ENCODE measurements around the gene MAML2. TPM values are rescaled to one million over a fixed set of nuclear protein-coding genes. Genes with fewer than 3 reads are reported as not detected.

Gene MAML2
- total and polyA plus RNA-seq, 2 of the 13 experiments (the other 11 are each of a cell fraction or from before 2014, with no cell fraction given), result 2.3 to 25.9 TPM

GRCh38 chr11:96241331-96241841, 101.6 kb downstream of the MAML2 start (continued):
- TF ChIP-seq TARDBP (CRISPR knock-in tag; IDR thresholded peaks at IDR 0.05), result peak; percentile 57; the same call in 1 of the 2 replicates
- TF ChIP-seq ZKSCAN8 (CRISPR knock-in tag; IDR thresholded peaks at IDR 0.05; ENCODE audit: borderline replicate concordance), result 0 out of 2 replicates have a peak, but pooled peaks have one; percentile 21
- TF ChIP-seq HNF4A (CRISPR knock-in tag; IDR thresholded peaks at IDR 0.05), result peak; percentile 62
- no peak for TF ChIP-seq FOXM1 (CRISPR knock-in tag; IDR thresholded peaks at IDR 0.05)
- peak; percentile 87 for TF ChIP-seq FOXP1 (IDR thresholded peaks at IDR 0.05)
- TF ChIP-seq FOXP1 (CRISPR knock-in tag; IDR thresholded peaks at IDR 0.05), result peak; percentile 94
- TF ChIP-seq PITX1 (CRISPR knock-in tag; IDR thresholded peaks at IDR 0.05), result peak; percentile 75
- TF ChIP-seq ZBTB38 (CRISPR knock-in tag; IDR thresholded peaks at IDR 0.05), result peak; percentile 48; the same call in 1 of the 2 replicates
- no peak for TF ChIP-seq TERF1 (CRISPR knock-in tag; IDR thresholded peaks at IDR 0.05)
- no peak for TF ChIP-seq ZNF784 (CRISPR knock-in tag; IDR thresholded peaks at IDR 0.05; ENCODE audit: borderline replicate concordance)
- no peak for TF ChIP-seq LRRFIP1 (CRISPR knock-in tag; conservative IDR thresholded peaks at IDR 0.05)
- TF ChIP-seq ZFY (CRISPR knock-in tag; IDR thresholded peaks at IDR 0.05), result peak; percentile 29; the same call in 1 of the 2 replicates
- TF ChIP-seq TBX3 (IDR thresholded peaks at IDR 0.05; ENCODE audit: borderline replicate concordance), result peak; percentile 59; the same call in 1 of the 2 replicates
- TF ChIP-seq HDAC2 (CRISPR knock-in tag; IDR thresholded peaks at IDR 0.05), result peak; percentile 78
- peak; percentile 88 for TF ChIP-seq PHF21A (CRISPR knock-in tag; IDR thresholded peaks at IDR 0.05)
- no peak for TF ChIP-seq DNMT3B (CRISPR knock-in tag; conservative IDR thresholded peaks at IDR 0.05)
- TF ChIP-seq ARID5B (CRISPR knock-in tag; IDR thresholded peaks at IDR 0.05), result peak; percentile 90
- TF ChIP-seq BCLAF1 (IDR thresholded peaks at IDR 0.05), result no peak
- no peak for TF ChIP-seq SKI (IDR thresholded peaks at IDR 0.05; ENCODE audit: partially characterized antibody)
- no peak for TF ChIP-seq TAF15 (IDR thresholded peaks at IDR 0.05; ENCODE audit: low read depth, low read length, poor library complexity, severe bottlenecking)
